HG02678 (cell line): ENCODE data around the gene SIRT3.
A peak's percentile ranks its signal among the peaks of the same experiment; 100 is the strongest.

Source experiments
- ATAC-seq: cut with Tn5 transposase; IDR thresholded peaks from one replicate; pipeline ENCODE4 v1.9.1; 2021; ENCODE audit warnings: mild to moderate bottlenecking, moderate library complexity; ENCODE audit not compliant: unreplicated experiment

SIRT3 gene

DNA sequence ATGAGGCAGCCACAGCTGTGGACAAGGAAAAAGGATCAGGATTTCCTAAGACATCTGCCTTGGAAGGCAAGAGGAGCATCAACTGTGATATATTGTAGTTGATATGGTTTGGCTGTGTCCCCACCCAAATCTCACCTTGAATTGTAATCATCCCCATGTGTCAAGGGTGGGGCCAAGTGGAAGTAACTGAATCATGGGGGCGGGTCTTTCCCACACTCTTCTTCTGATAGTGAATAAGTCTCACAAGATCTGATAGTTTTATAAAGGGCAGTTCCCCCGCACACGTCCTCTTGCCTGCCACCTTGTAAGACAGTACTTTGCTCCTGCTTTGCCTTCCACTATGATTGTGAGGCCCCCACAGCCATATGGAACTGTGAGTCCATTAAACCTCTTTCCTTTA lies 18.4 kb downstream of the SIRT3 start:
- ATAC-seq = no peak

DNA sequence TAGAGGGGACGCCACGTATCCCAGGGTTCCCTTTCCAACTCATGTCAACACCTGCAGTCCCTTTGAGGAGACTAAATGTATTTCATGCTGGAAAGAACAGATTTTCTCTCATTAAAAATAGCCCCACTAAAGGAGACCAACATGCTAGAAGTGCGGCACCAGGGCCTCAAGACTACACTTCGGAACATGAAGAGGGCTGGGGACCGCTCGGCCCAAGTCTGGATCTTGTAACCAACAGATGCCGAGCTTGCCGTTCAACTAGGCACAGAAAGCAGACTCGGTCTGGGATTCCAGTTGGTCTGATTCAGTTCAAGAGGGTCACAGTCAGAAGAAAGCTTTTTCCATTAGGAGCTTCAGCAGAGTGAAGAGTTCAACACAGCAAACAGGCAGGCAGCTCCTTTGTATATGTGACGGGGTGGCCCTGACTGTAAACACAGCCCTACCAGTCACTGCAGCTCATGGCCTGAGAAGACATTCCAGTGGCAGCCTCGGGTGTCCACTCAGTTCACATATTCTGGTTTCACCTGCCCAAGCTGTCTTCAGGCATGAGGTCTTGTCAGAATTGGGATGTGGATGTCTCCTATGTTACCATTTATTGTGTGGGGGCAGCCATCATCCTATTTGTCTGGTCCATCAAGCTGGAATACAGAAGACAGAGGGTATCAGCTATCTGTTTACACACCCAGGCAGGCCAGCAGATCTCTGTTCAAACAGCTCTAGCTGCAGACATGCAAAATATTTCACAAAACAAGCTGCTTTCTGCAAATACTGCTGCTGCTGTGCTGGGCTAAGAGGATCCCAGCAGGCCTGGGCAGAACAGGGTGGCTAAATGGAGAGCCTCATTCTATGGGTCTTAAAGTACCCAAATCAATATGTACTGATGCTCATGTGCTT lies 19.8 kb downstream of the SIRT3 start:
- no peak for ATAC-seq

- ATAC-seq = no peak
These were observed 20.5 kb downstream of the SIRT3 start for GRCh38 chr11:215581-216037.

DNA sequence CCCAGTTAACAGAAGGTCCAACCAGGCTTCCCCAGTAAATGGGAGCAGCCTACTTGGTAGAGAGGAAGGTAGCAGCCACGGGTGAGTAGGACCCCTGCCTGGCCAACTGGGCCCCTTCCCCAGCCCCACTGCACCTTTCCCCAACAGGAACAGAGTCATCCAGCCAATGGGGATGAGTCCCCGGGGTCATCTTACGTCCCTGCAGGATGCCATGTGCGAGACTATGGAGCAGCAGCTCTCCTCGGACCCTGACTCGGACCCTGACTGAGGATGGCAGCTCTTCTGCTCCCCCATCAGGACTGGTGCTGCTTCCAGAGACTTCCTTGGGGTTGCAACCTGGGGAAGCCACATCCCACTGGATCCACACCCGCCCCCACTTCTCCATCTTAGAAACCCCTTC lies 22.1 kb downstream of the SIRT3 start:
- ATAC-seq = no peak

- no peak for ATAC-seq
These were observed 23.0 kb downstream of the SIRT3 start for GRCh38 chr11:213111-213510.

- ATAC-seq = no peak
These were observed 23.7 kb downstream of the SIRT3 start for GRCh38 chr11:212150-213100.

GRCh38 chr11:211741-212140 lies 24.4 kb downstream of the SIRT3 start:
- ATAC-seq = no peak

DNA sequence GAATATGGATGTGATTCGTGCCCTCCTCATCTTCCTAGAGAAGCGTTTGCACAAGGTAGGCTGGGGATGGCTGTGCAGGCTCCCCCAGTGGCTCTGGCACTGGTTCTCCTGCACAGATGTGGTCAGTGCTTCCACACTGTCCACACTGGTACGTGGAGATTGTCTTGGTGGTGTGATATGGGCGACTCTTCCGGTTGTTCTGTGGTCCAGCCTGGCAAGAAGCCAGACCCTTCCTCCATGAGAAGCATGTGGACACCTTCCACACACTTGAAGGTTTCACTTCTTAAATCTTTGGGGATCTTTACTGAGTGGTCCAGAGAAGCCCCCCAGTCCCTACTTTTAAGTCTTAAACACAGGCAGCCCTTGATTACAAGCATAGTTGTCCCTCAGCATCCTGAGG lies 24.8 kb downstream of the SIRT3 start:
- no peak for ATAC-seq

DNA sequence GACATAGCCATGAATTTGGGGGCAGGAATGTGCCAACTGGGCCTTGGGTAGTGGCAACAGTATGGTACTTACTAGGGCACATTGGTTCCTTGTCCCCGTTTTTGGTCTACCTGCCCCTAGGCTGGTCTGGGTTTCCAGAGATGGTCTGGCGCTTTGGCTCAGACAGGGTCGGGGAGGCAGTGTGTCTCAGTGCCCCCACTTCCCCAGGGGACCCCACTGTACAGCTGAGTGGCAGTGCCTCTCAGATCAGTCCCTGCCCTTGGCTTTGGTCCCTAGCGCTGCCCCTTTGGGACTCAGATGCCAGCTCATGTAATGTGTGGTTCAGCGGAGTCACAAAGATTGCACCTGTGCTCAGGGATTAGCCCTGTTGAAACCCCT lies 25.4 kb downstream of the SIRT3 start:
- no peak for ATAC-seq

GRCh38 chr11:210122-210802 lies 25.9 kb downstream of the SIRT3 start:
- no peak for ATAC-seq

GRCh38 chr11:209275-210121 lies 26.6 kb downstream of the SIRT3 start:
- ATAC-seq = no peak

DNA sequence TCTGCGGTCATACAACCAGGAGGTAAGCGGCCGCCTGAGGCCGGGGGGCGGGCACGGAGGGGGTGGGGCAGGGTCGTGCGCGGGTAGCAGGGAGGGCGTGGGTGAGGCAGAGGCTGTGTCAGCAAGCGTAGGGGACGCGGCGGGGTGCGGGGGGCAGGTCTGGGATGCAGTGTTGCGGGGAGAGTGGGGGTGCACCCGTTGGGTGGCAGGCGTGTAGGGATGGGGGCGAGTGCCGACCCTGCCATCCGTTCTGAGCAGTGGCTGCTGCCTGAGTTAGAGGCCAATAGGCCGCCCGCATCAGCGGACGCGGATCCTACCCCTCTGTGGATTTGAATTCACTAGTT lies 27.3 kb downstream of the SIRT3 start:
- no peak for ATAC-seq

- ATAC-seq = peak; percentile 48
These were observed 27.8 kb downstream of the SIRT3 start for GRCh38 chr11:208181-208916.

DNA sequence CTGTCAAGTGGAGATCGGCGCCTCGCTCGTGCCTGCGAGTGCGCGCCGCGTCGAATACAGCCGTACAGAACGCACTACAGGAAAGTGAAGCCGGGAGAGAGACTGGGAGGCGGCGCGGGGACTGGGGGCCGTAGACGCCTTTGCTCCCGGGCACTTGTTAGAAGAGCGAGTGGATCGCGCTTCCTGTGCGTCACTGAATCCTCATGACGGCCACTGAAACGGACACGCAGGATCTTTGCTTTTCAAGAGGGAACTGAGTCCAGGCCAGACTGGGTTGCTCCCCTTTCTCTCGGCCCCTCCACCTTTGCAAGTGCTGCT lies 28.3 kb downstream of the SIRT3 start:
- ATAC-seq = no peak

GRCh38 chr11:207208-207862 lies 28.8 kb downstream of the SIRT3 start, which contains the start of the genes BET1L and RIC8A:
Gene BET1L (minus strand): TSS chr11:207399. CDS start chr11:207321, 78 bp downstream.
Gene RIC8A (plus strand): TSS chr11:207708. CDS start chr11:208855, 1,147 bp downstream.
- ATAC-seq = peak; percentile 78

- ATAC-seq = peak; percentile 24
These were observed 29.5 kb downstream of the SIRT3 start for GRCh38 chr11:206526-207207.

DNA sequence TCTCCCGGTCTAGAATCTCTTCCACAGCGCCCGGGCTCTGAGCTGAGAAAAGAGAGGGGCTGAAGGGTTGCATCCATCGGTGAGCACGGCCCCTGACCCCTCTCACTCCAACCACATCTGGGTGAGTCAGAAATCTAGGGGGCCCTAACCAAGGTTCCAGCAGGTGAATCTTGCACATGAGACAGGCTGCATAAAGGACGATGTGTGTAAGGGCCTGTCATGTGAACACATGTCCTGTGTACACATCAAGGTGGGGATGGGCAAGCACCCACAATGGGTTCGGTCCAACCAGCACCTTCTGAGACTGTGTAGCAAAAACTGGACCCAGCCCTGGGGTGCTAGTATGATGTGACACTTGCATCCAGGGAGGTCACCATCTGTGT lies 30.1 kb downstream of the SIRT3 start:
- ATAC-seq = no peak

- no peak for ATAC-seq
These were observed 30.7 kb downstream of the SIRT3 start for GRCh38 chr11:205221-206001.
